GM12872 (cell line): ENCODE measurements around the gene MAP3K19.

Source experiments
- CTCF ChIP-seq: IDR thresholded peaks from 3 replicates; pipeline ENCODE4 v1.5.1; 2011; ENCODE audit warnings: low read depth, mild to moderate bottlenecking, low read length, moderate library complexity; ENCODE audit not compliant: insufficient read depth

The MAP3K19 gene

GRCh38 chr2:134976074-134976702 is 71.1 kb downstream of the MAP3K19 start:
- no peak for TF ChIP-seq CTCF

- TF ChIP-seq CTCF = no peak
Observed at GRCh38 chr2:134975281-134976009, 71.8 kb downstream of the MAP3K19 start.

GRCh38 chr2:134973241-134974138 is 73.8 kb downstream of the MAP3K19 start:
- TF ChIP-seq CTCF = no peak

GRCh38 chr2:134957477-134957876 is 89.8 kb downstream of the MAP3K19 start:
- no peak for TF ChIP-seq CTCF

GRCh38 chr2:134955744-134956143 is 91.5 kb downstream of the MAP3K19 start:
- no peak for TF ChIP-seq CTCF

- TF ChIP-seq CTCF = no peak
Observed at GRCh38 chr2:134954065-134954464, 93.2 kb downstream of the MAP3K19 start.

- no peak for TF ChIP-seq CTCF
Observed at GRCh38 chr2:134952608-134953007, 94.6 kb downstream of the MAP3K19 start.
